B cell (primary cell): Measurements from ENCODE around the gene MAGEC3.

ENCODE experiments used
- CTCF ChIP-seq: fragments of 200-600 bp; IDR thresholded peaks from one replicate; pipeline ENCODE4 v1.8.0; 2022; ENCODE audit warnings: antibody characterized with exemption, mild to moderate bottlenecking
- EZH2 ChIP-seq: IDR thresholded peaks from 2 replicates; pipeline ENCODE4 v1.6.1; 2012; ENCODE audit warnings: borderline replicate concordance, low read depth, mild to moderate bottlenecking, moderate library complexity, low read length; ENCODE audit not compliant: insufficient read depth, poor library complexity, severe bottlenecking

GRCh38 chrX:141811438-141811837 is 26.7 kb upstream of the MAGEC3 start:
- TF ChIP-seq EZH2 (no peak), CTCF (no peak)
